ENCODE results near the gene RAD51B.

RAD51B gene

GRCh38 chr14:68632054-68632895 lies 812.7 kb downstream of the RAD51B start:
- no peak for DNase-seq

GRCh38 chr14:68633131-68633991 lies 813.8 kb downstream of the RAD51B start:
- no peak for DNase-seq

GRCh38 chr14:68634332-68634731 lies 814.8 kb downstream of the RAD51B start:
- DNase-seq: no peak

- no peak for DNase-seq
Observed at GRCh38 chr14:68634874-68635595, 815.5 kb downstream of the RAD51B start.

- DNase-seq: no peak
Observed at GRCh38 chr14:68636597-68636996, 817.0 kb downstream of the RAD51B start.

- no peak for DNase-seq
Observed at GRCh38 chr14:68637106-68638021, 817.8 kb downstream of the RAD51B start.

- no peak for DNase-seq
Observed at GRCh38 chr14:68638141-68638999, 818.8 kb downstream of the RAD51B start.

GRCh38 chr14:68639000-68639757 lies 819.6 kb downstream of the RAD51B start:
- no peak for DNase-seq

GRCh38 chr14:68639758-68640574 lies 820.4 kb downstream of the RAD51B start:
- no peak for DNase-seq

GRCh38 chr14:68643673-68644072 lies 824.1 kb downstream of the RAD51B start:
- DNase-seq: no peak

GRCh38 chr14:68644101-68644500 lies 824.5 kb downstream of the RAD51B start:
- DNase-seq: no peak

- DNase-seq: no peak
Observed at GRCh38 chr14:68645371-68645770, 825.8 kb downstream of the RAD51B start.

GRCh38 chr14:68649476-68650189 lies 830.1 kb downstream of the RAD51B start:
- no peak for DNase-seq

GRCh38 chr14:68650404-68650994 lies 830.9 kb downstream of the RAD51B start:
- DNase-seq: no peak

GRCh38 chr14:68651075-68651474 lies 831.5 kb downstream of the RAD51B start:
- no peak for DNase-seq

GRCh38 chr14:68651652-68652432 lies 832.3 kb downstream of the RAD51B start:
- DNase-seq: no peak

GRCh38 chr14:68652433-68652690 lies 832.8 kb downstream of the RAD51B start:
- DNase-seq: no peak

GRCh38 chr14:68653108-68653507 lies 833.5 kb downstream of the RAD51B start:
- DNase-seq: no peak
